B cell (primary cell): ENCODE results near the gene CAMK2N1. TPM values are rescaled to one million over a fixed set of nuclear protein-coding genes. Genes with fewer than 3 reads are reported as not detected.
"Not testable (repeated sequence)": the region's sequence is repeated elsewhere in the genome, so short reads cannot be mapped to it uniquely, and the experiment has no call there.

Experiments
- ATAC-seq: fragments of 200-7000 bp; cut with Tn5 transposase; one replicate; pipeline ENCODE4 v1.10.0; 2021; ENCODE audit warnings: low read depth, mild to moderate bottlenecking, moderate number of reproducible peaks, moderate library complexity
- CTCF ChIA-PET: fragments of 350-600 bp; sonication (Branson Sonifier 250); formaldehyde crosslinking; loops from one replicate; lab custom pipeline; 2021; ENCODE audit warnings: antibody characterized with exemption, inconsistent platforms; lab: Charles Lee
- POLR2A ChIA-PET: fragments of 350-600 bp; sonication (Branson Sonifier 250); formaldehyde crosslinking; loops from one replicate; lab custom pipeline; 2021; ENCODE audit warnings: antibody characterized with exemption; lab: Charles Lee
- DNase-seq: peaks from one replicate; pipeline ENCODE4 v3.0.0; 2013
- H2AFZ ChIP-seq: 2 replicates; pipeline ENCODE4 v1.6.1; 2012; ENCODE audit warnings: mild to moderate bottlenecking, low read depth, low read length; ENCODE audit not compliant: insufficient read depth, poor library complexity, severe bottlenecking
- H3K27ac ChIP-seq, 2 donors: 1 replicate in 1 of 2; 2 replicates in 1 of 2; pipeline ENCODE4 v1.5.1; 2012 to 2013; ENCODE audit warnings: low read length in 2 of 2, mild to moderate bottlenecking in 2 of 2, moderate library complexity in 1 of 2
- H3K27me3 ChIP-seq, 4 experiments: fragments of 200-600 bp in 1 of 4; sonication (generic) in 1 of 4; replicated peaks in 1 of 4; 1 replicate in 2 of 4; 2 replicates in 2 of 4; pipeline versions ENCODE4 v1.6.1 to v1.7.0; 2013 to 2016; ENCODE audit warnings: low read length in 3 of 4, mild to moderate bottlenecking in 2 of 4, mixed read lengths in 1 of 4, moderate library complexity in 1 of 4; ENCODE audit not compliant: insufficient read depth in 4 of 4, control insufficient read depth in 3 of 4; ENCODE audit errors: control extremely low read depth in 1 of 4
- H3K36me3 ChIP-seq, 2 experiments: replicated peaks in 1 of 2; 1 replicate in 1 of 2; 2 replicates in 1 of 2; pipeline versions ENCODE4 v1.6.1 to v1.7.1; 2013; ENCODE audit warnings: low read length in 1 of 2; ENCODE audit not compliant: insufficient read depth in 2 of 2, control insufficient read depth in 1 of 2; ENCODE audit errors: control extremely low read depth in 1 of 2, extremely low read depth in 1 of 2
- H3K4me1 ChIP-seq, 2 donors: fragments of 200-600 bp in 1 of 2; sonication (generic) in 1 of 2; 1 replicate in 1 of 2; 2 replicates in 1 of 2; pipeline versions ENCODE4 v1.5.1 to v1.6.1; 2013 to 2017; ENCODE audit warnings: low read length in 2 of 2; ENCODE audit not compliant: control insufficient read depth in 2 of 2, insufficient read depth in 2 of 2
- H3K4me2 ChIP-seq: replicated peaks from 2 replicates; pipeline ENCODE3; 2012; ENCODE audit warnings: mild to moderate bottlenecking, low read depth, low read length; ENCODE audit not compliant: poor library complexity, severe bottlenecking
- H3K4me3 ChIP-seq, 5 experiments: fragments of 200-600 bp in 1 of 5; sonication (generic) in 1 of 5; 1 replicate in 3 of 5; 2 replicates in 2 of 5; pipeline versions ENCODE4 v1.5.1 to v1.7.0; 2011 to 2016; ENCODE audit warnings: low read length in 4 of 5, mild to moderate bottlenecking in 4 of 5, low read depth in 2 of 5, control low read depth in 1 of 5, moderate library complexity in 1 of 5; ENCODE audit not compliant: insufficient read depth in 1 of 5; ENCODE audit errors: control extremely low read depth in 1 of 5, extremely low read depth in 1 of 5
- H3K79me2 ChIP-seq: fragments of 200-600 bp; sonication (generic); one replicate; pipeline ENCODE4 v1.6.0; 2016; ENCODE audit warnings: low read length; ENCODE audit not compliant: control insufficient read depth, insufficient read depth
- H3K9ac ChIP-seq: fragments of 200-600 bp; sonication (generic); 2 replicates; pipeline ENCODE4 v1.6.1; 2017; ENCODE audit warnings: mild to moderate bottlenecking, low read length, moderate library complexity
- H3K9me3 ChIP-seq, 3 donors: one replicate each; pipeline versions ENCODE4 v1.6.1 to v1.7.1; 2013; ENCODE audit warnings: low read length in 2 of 3; ENCODE audit not compliant: control insufficient read depth in 2 of 3, insufficient read depth in 1 of 3; ENCODE audit errors: control extremely low read depth in 1 of 3
- H4K20me1 ChIP-seq: 2 replicates; pipeline ENCODE4 v1.6.0; 2012; ENCODE audit warnings: mild to moderate bottlenecking, low read length; ENCODE audit not compliant: insufficient read depth, control insufficient read depth, poor library complexity, severe bottlenecking
- H3K27ac Mint-ChIP-seq: one replicate; pipeline ENCODE4 v1.8.0; 2021; ENCODE audit warnings: mixed read lengths
- H3K27me3 Mint-ChIP-seq: one replicate; pipeline ENCODE4 v1.8.0; 2021; ENCODE audit warnings: mixed read lengths
- H3K4me1 Mint-ChIP-seq: one replicate; pipeline ENCODE4 v1.8.0; 2021; ENCODE audit warnings: mixed read lengths
- H3K4me3 Mint-ChIP-seq: one replicate; pipeline ENCODE4 v1.8.0; 2021; ENCODE audit warnings: mixed read lengths
- H3K9me3 Mint-ChIP-seq: one replicate; pipeline ENCODE4 v1.8.0; 2022; ENCODE audit warnings: mixed read lengths; ENCODE audit not compliant: insufficient read depth
- EZH2 ChIP-seq: IDR thresholded peaks from 2 replicates; pipeline ENCODE4 v1.6.1; 2012; ENCODE audit warnings: borderline replicate concordance, low read depth, mild to moderate bottlenecking, moderate library complexity, low read length; ENCODE audit not compliant: insufficient read depth, poor library complexity, severe bottlenecking
- WGBS: methylation state at CpG from one replicate; pipeline ENCODE4 v1.1.5; 2013; ENCODE audit warnings: missing lambda C conversion rate; ENCODE audit not compliant: insufficient coverage; 5-methylcytosine and 5-hydroxymethylcytosine counted together
- intact Hi-C: fragments of 100-400 bp; cut with micrococcal nuclease; formaldehyde crosslinking; loops from one replicate; pipeline ENCODE4 v1.10.0; 2022
- polyA plus RNA-seq: library from polyadenylated mRNA; depleted of rRNA; stranded (reverse); fragments of >200 nt; gene quantifications from 2 replicates; pipeline ENCODE4 v1.2.3, GENCODE V29; 2012
- total RNA-seq, 2 donors: library from RNA; stranded (reverse); fragments of 120-200 nt in 1 of 2; gene quantifications; 1 replicate in 1 of 2; 2 replicates in 1 of 2; pipeline versions ENCODE4 v1.2.3 to v1.2.4, GENCODE V29; 2013 to 2022
- TF ChIP-seq, protein P1 (sequence below): fragments of 200-600 bp; IDR thresholded peaks from one replicate; pipeline ENCODE4 v1.8.0; 2022; ENCODE audit warnings: antibody characterized with exemption, mild to moderate bottlenecking

CAMK2N1 gene
- total and polyA plus RNA-seq, 2 donors (not counting 1 experiment from before 2014, with no cell fraction given) = 0.49 to 6.0 TPM

DNA sequence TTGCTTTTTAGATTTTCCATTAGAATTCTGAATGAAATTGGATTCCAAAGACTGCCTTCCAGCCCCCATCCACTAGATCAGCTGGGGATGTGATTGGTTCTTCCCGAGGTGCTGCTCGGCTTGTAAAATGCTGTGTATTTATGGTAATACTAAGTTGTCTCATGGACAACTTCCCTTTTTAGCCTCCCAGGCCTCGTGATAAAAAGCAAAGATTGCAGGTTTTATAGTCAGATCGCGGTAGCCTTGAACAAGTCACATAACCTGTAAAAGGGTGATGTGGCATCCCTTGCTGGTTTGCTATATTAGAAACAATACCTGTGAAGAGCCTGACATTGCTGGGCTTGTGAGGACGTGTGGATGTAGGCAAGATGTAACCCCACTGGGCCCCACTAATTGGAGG lies 11.5 kb upstream of the CAMK2N1 start:
- Mint-ChIP-seq H3K27me3 (no peaks in the 10 kb centered on the region), H3K4me1 (peaks cover 7% of the 10 kb centered on the region), H3K4me3 (no peak overlapping the region), H3K9me3 (no peaks in the 10 kb centered on the region), H3K27ac (no peak overlapping the region)
- TF ChIP-seq, protein P1, sequence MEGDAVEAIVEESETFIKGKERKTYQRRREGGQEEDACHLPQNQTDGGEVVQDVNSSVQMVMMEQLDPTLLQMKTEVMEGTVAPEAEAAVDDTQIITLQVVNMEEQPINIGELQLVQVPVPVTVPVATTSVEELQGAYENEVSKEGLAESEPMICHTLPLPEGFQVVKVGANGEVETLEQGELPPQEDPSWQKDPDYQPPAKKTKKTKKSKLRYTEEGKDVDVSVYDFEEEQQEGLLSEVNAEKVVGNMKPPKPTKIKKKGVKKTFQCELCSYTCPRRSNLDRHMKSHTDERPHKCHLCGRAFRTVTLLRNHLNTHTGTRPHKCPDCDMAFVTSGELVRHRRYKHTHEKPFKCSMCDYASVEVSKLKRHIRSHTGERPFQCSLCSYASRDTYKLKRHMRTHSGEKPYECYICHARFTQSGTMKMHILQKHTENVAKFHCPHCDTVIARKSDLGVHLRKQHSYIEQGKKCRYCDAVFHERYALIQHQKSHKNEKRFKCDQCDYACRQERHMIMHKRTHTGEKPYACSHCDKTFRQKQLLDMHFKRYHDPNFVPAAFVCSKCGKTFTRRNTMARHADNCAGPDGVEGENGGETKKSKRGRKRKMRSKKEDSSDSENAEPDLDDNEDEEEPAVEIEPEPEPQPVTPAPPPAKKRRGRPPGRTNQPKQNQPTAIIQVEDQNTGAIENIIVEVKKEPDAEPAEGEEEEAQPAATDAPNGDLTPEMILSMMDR = no peak
- no peak for TF ChIP-seq EZH2
- H3K27me3 ChIP-seq = no peaks in the 10 kb centered on the region
- no peaks in the 10 kb centered on the region for H3K9me3 ChIP-seq
- H3K4me3 ChIP-seq = no peak overlapping the region
- ChIA-PET POLR2A (no interaction called here), CTCF (no interaction called here)
- DNase-seq = no peak
- no CpG with 5 or more reads among the region's 6 CpGs for WGBS
- H3K79me2 ChIP-seq = no peaks in the 10 kb centered on the region
- no peak for ATAC-seq
- H3K9ac ChIP-seq = no peak overlapping the region
- H3K4me2 ChIP-seq = no peak overlapping the region
- no peak overlapping the region for H2AFZ ChIP-seq
- no peak overlapping the region for H3K27ac ChIP-seq
- peaks cover 3 to 46% of the 10 kb centered on the region in 2 experiments for H3K36me3 ChIP-seq
- H3K4me1 ChIP-seq = peaks cover 9 to 13% of the 10 kb centered on the region in 2 donors
- intact Hi-C loops = no loop called here
- H4K20me1 ChIP-seq = peaks cover 4% of the 10 kb centered on the region

DNA sequence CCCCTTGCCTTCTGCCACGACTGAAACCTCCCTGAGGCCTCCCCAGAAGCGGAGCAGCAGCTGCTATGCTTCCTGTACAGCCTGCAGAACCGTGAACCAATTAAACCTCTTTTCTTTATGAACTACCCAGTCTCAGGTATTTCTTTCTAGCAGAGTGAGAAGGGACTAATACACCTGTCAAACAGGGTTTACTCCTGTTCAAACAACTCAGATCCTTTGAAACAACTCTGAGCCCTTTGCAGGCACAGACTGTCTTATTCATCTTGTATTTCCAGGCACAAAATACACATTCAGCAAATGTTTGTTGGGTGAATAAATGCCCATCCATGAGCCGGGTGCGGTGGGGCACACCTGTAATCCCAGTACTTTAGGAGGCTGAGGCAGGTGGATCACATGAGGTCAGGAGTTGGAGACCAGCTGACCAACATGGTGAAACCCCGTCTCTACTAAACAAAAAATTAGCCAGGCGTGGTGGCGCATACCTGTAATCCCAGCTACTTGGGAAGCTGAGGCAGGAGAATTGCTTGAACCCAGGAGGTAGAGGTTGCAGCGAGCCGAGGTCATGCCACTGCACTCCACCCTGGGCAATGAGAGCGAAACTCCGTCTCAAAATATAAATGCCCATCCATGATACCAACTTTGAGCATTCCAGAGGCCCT lies 10.8 kb upstream of the CAMK2N1 start:
- not testable (repeated sequence) for H3K9ac ChIP-seq, H3K4me2 ChIP-seq

More for the DNA sequence above, 10.8 kb upstream of the CAMK2N1 start:
- H3K4me3 ChIP-seq, H3K27me3 ChIP-seq, H3K27ac ChIP-seq, DNase-seq, H3K79me2 ChIP-seq, H2AFZ ChIP-seq, H3K27ac Mint-ChIP-seq, POLR2A ChIA-PET, H3K9me3 ChIP-seq, H3K4me3 Mint-ChIP-seq, H3K4me1 Mint-ChIP-seq, intact Hi-C loops, H4K20me1 ChIP-seq, H3K27me3 Mint-ChIP-seq, H3K9me3 Mint-ChIP-seq, ATAC-seq: not testable (repeated sequence)
- CTCF ChIA-PET = interaction anchor here (6.0 kb wide), 1 partner anchor 284 kb away, joined by 111 read pairs; no protein-coding TSS in a partner anchor
- WGBS = 89% methylated on average over 10 of the region's 12 CpGs
- H3K36me3 ChIP-seq = peaks cover 3 to 41% of the 10 kb centered on the region in 2 experiments
- peaks cover 9 to 13% of the 10 kb centered on the region in 2 donors for H3K4me1 ChIP-seq
